Loucy (cell line): Measurements from ENCODE around the gene HTR2B.
"Not testable (repeated sequence)": the region's sequence is repeated elsewhere in the genome, so short reads cannot be mapped to it uniquely, and the experiment has no call there.

Experiments
- H2AFZ ChIP-seq: fragments of 200-600 bp; sonication (generic); 2 replicates; pipeline ENCODE4 v1.6.0; 2016; ENCODE audit warnings: antibody characterized with exemption, mild to moderate bottlenecking, low read length, moderate library complexity
- H3F3A ChIP-seq: fragments of 200-600 bp; 2 replicates; pipeline ENCODE4 v1.6.0; 2016; ENCODE audit warnings: antibody characterized with exemption, low read depth, mild to moderate bottlenecking
- H3K27me3 ChIP-seq: fragments of 200-600 bp; sonication (generic); 2 replicates; pipeline ENCODE4 v1.6.1; 2014; ENCODE audit warnings: low read length, mild to moderate bottlenecking; ENCODE audit not compliant: insufficient read depth, poor library complexity, severe bottlenecking
- H3K36me3 ChIP-seq: fragments of 200-600 bp; sonication (generic); 2 replicates; pipeline ENCODE4 v1.6.1; 2016; ENCODE audit warnings: low read length; ENCODE audit not compliant: insufficient read depth
- H3K4me1 ChIP-seq: fragments of 200-600 bp; sonication (generic); 2 replicates; pipeline ENCODE4 v1.5.1; 2014; ENCODE audit warnings: low read length, mild to moderate bottlenecking; ENCODE audit not compliant: insufficient read depth, poor library complexity, severe bottlenecking
- H3K4me2 ChIP-seq: fragments of 200-600 bp; sonication (generic); 2 replicates; pipeline ENCODE4 v1.6.0; 2014; ENCODE audit warnings: antibody characterized with exemption, low read length, low read depth, mild to moderate bottlenecking; ENCODE audit not compliant: poor library complexity, severe bottlenecking
- H3K4me3 ChIP-seq: fragments of 200-600 bp; sonication (generic); 2 replicates; pipeline ENCODE4 v1.5.1; 2014; ENCODE audit warnings: low read length, mild to moderate bottlenecking, mixed read lengths; ENCODE audit not compliant: poor library complexity, severe bottlenecking
- H3K79me2 ChIP-seq: fragments of 200-600 bp; sonication (generic); 2 replicates; pipeline ENCODE4 v1.6.1; 2014; ENCODE audit warnings: low read length; ENCODE audit not compliant: insufficient read depth
- H3K9ac ChIP-seq: fragments of 200-600 bp; sonication (generic); 2 replicates; pipeline ENCODE4 v1.6.0; 2014; ENCODE audit warnings: mild to moderate bottlenecking, low read depth, low read length, moderate library complexity; ENCODE audit not compliant: poor library complexity, severe bottlenecking
- H3K9me2 ChIP-seq: fragments of 200-600 bp; sonication (generic); replicated peaks from 2 replicates; pipeline ENCODE4 v1.6.1; 2016; ENCODE audit warnings: low read depth, low read length, mixed read lengths
- H3K9me3 ChIP-seq: fragments of 200-600 bp; sonication (generic); 2 replicates; pipeline ENCODE4 v1.6.1; 2014; ENCODE audit warnings: mild to moderate bottlenecking, antibody characterized with exemption, low read length, low read depth; ENCODE audit not compliant: insufficient read depth
- H4K20me1 ChIP-seq: fragments of 200-600 bp; sonication (generic); 2 replicates; pipeline ENCODE4 v1.6.0; 2014; ENCODE audit warnings: antibody characterized with exemption, low read length, mild to moderate bottlenecking; ENCODE audit not compliant: insufficient read depth, poor library complexity, severe bottlenecking
- CTCF ChIP-seq: fragments of 200-600 bp; sonication (generic); conservative IDR thresholded peaks from 2 replicates; pipeline ENCODE4 v1.5.1; 2014; ENCODE audit warnings: mild to moderate bottlenecking, antibody characterized with exemption, low read length
- EZH2phosphoT487 ChIP-seq: fragments of 200-600 bp; IDR thresholded peaks from 2 replicates; pipeline ENCODE4 v1.6.1; 2018; ENCODE audit warnings: antibody characterized with exemption, mild to moderate bottlenecking, moderate library complexity, borderline replicate concordance

HTR2B gene

GRCh38 chr2:231084565-231084964 is 40.3 kb downstream of the HTR2B start:
- H3K9me3 ChIP-seq = no peaks in the 10 kb centered on the region
- no peak overlapping the region for H2AFZ ChIP-seq
- no peak overlapping the region for H3K4me2 ChIP-seq
- no peak overlapping the region for H3K4me3 ChIP-seq
- no peak overlapping the region for H3K9ac ChIP-seq
- H3K9me2 ChIP-seq = no peaks in the 10 kb centered on the region
- H3F3A ChIP-seq = no peaks in the 10 kb centered on the region
- H3K4me1 ChIP-seq = no peaks in the 10 kb centered on the region
- TF ChIP-seq EZH2phosphoT487 (no peak), CTCF (no peak)
- no peaks in the 10 kb centered on the region for H4K20me1 ChIP-seq
- no peaks in the 10 kb centered on the region for H3K79me2 ChIP-seq
- H3K27me3 ChIP-seq = no peaks in the 10 kb centered on the region
- H3K36me3 ChIP-seq = peaks cover 97% of the 10 kb centered on the region

- no peaks in the 10 kb centered on the region for H4K20me1 ChIP-seq
- no peaks in the 10 kb centered on the region for H3K9me2 ChIP-seq
- no peak overlapping the region for H3K9ac ChIP-seq
- H3K4me2 ChIP-seq = no peak overlapping the region
- H3K4me3 ChIP-seq = no peak overlapping the region
- no peaks in the 10 kb centered on the region for H3K79me2 ChIP-seq
- peaks cover 85% of the 10 kb centered on the region for H3K36me3 ChIP-seq
- H2AFZ ChIP-seq = no peak overlapping the region
- H3F3A ChIP-seq = no peaks in the 10 kb centered on the region
- H3K27me3 ChIP-seq = no peaks in the 10 kb centered on the region
- H3K9me3 ChIP-seq = no peaks in the 10 kb centered on the region
- no peaks in the 10 kb centered on the region for H3K4me1 ChIP-seq
- TF ChIP-seq EZH2phosphoT487 = no peak
Measured at GRCh38 chr2:231069379-231070054, 55.3 kb downstream of the HTR2B start.

- Histone ChIP-seq H3K9me2 (no peaks in the 10 kb centered on the region), H3K4me3 (no peak overlapping the region), H4K20me1 (no peaks in the 10 kb centered on the region), H3F3A (no peaks in the 10 kb centered on the region), H3K27me3 (no peaks in the 10 kb centered on the region), H3K9me3 (no peaks in the 10 kb centered on the region), H3K79me2 (peaks cover 3% of the 10 kb centered on the region; the same call in 1 of the 2 replicates), H3K9ac (no peak overlapping the region), H3K4me1 (no peaks in the 10 kb centered on the region), H3K36me3 (peaks cover 88% of the 10 kb centered on the region), H3K4me2 (no peak overlapping the region), H2AFZ (no peak overlapping the region)
- TF ChIP-seq EZH2phosphoT487 (no peak), CTCF (no peak)
Measured at GRCh38 chr2:231068525-231069222, 56.2 kb downstream of the HTR2B start.

GRCh38 chr2:231067531-231067930 is 57.3 kb downstream of the HTR2B start:
- H3K9ac ChIP-seq, H3K4me2 ChIP-seq, H2AFZ ChIP-seq, H3K4me3 ChIP-seq, H3K9me3 ChIP-seq, H3K4me1 ChIP-seq, H3K27me3 ChIP-seq, H4K20me1 ChIP-seq, H3F3A ChIP-seq, H3K9me2 ChIP-seq: not testable (repeated sequence)
- Histone ChIP-seq H3K36me3 (peaks cover 89% of the 10 kb centered on the region), H3K79me2 (peaks cover 14% of the 10 kb centered on the region; the same call in 1 of the 2 replicates)
